Cardiac muscle cell (in vitro differentiated cells and primary cell): Measurements from ENCODE around the gene BMERB1. TPM values are rescaled to one million over a fixed set of nuclear protein-coding genes. Genes with fewer than 3 reads are reported as not detected.

Experiments
- DNase-seq, 2 donors: peaks; one replicate each; pipeline versions ENCODE4 v3.0.0 to v3.0.0-alpha.2; 2010 to 2017; ENCODE audit warnings: low read depth in 1 of 2, low spot score in 1 of 2
- H3K27ac ChIP-seq: fragments of 200-600 bp; sonication (generic); 2 replicates; pipeline ENCODE4 v1.5.1; 2016
- H3K27me3 ChIP-seq: fragments of 200-600 bp; sonication (generic); 2 replicates; pipeline ENCODE4 v1.6.0; 2016; ENCODE audit warnings: control low read depth
- H3K36me3 ChIP-seq: fragments of 200-600 bp; sonication (generic); 2 replicates; pipeline ENCODE4 v1.5.1; 2016; ENCODE audit warnings: control low read depth
- H3K4me1 ChIP-seq: fragments of 200-600 bp; sonication (generic); 2 replicates; pipeline ENCODE4 v1.8.1; 2017; ENCODE audit warnings: low read depth, mild to moderate bottlenecking, mixed run types
- H3K4me3 ChIP-seq: fragments of 200-600 bp; sonication (generic); 2 replicates; pipeline ENCODE4 v1.5.1; 2016; ENCODE audit warnings: mild to moderate bottlenecking
- H3K9me3 ChIP-seq: fragments of 200-600 bp; sonication (generic); 2 replicates; pipeline ENCODE4 v1.5.1; 2017; ENCODE audit warnings: low read depth, mild to moderate bottlenecking, control low read depth
- polyA plus RNA-seq: library from polyadenylated mRNA; unstranded; fragments of >200 nt; fragmentation: Nextera tagmentation; extraction: Ambion mirVana; gene quantifications from 2 replicates; pipeline ENCODE4 v1.2.1, GENCODE V29; 2016
- total RNA-seq: library from RNA; depleted of rRNA; stranded (reverse); fragments of >200 nt; gene quantifications from 2 replicates; pipeline ENCODE4 v1.2.3, GENCODE V29; 2016
- TF ChIP-seq, protein P1 (sequence below): IDR thresholded peaks from 2 replicates; pipeline ENCODE4 v1.5.1; 2012; ENCODE audit warnings: low read depth, mild to moderate bottlenecking, low read length

BMERB1 gene
- total and polyA plus RNA-seq, 2 experiments from 2014 or later, result 15.2 to 22.1 TPM

DNA sequence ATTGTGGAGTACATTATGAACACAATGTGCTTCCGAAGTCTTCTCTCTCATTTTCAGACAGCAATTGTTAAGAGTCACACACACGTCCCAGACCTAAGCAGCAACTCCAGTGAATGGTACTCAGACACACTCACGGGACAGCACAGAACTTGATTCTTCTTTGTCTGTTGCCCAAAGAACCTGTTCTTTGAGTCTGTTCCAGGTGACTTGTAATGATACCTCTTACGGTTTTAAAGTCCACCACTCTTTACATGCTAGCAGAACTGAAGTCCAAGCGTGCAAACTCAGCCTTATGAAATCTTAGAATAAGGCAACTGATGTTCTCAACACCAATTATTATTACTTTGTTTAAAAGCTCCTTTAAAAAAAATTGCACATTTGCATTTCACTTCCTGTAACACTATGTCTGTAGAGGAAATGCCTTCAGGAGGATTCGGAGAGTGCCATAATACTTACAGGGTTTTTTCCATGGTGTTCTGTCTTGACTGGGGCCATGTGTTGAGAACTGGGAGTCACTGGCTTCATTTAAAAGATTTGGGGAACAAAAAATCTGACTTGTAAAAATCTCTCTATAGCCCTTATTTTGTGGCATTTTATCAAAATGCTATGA lies 160.4 kb downstream of the BMERB1 start:
- DNase-seq, result no peak
- Histone ChIP-seq H3K27me3 (no peaks in the 10 kb centered on the region), H3K27ac (no peak overlapping the region), H3K9me3 (no peaks in the 10 kb centered on the region), H3K36me3 (peaks cover 22% of the 10 kb centered on the region), H3K4me3 (no peak overlapping the region), H3K4me1 (no peaks in the 10 kb centered on the region)
- TF ChIP-seq, protein P1, sequence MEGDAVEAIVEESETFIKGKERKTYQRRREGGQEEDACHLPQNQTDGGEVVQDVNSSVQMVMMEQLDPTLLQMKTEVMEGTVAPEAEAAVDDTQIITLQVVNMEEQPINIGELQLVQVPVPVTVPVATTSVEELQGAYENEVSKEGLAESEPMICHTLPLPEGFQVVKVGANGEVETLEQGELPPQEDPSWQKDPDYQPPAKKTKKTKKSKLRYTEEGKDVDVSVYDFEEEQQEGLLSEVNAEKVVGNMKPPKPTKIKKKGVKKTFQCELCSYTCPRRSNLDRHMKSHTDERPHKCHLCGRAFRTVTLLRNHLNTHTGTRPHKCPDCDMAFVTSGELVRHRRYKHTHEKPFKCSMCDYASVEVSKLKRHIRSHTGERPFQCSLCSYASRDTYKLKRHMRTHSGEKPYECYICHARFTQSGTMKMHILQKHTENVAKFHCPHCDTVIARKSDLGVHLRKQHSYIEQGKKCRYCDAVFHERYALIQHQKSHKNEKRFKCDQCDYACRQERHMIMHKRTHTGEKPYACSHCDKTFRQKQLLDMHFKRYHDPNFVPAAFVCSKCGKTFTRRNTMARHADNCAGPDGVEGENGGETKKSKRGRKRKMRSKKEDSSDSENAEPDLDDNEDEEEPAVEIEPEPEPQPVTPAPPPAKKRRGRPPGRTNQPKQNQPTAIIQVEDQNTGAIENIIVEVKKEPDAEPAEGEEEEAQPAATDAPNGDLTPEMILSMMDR, result no peak

- peaks cover 40% of the 10 kb centered on the region for H3K36me3 ChIP-seq
- DNase-seq, result no peak
- no peaks in the 10 kb centered on the region for H3K4me1 ChIP-seq
- no peaks in the 10 kb centered on the region for H3K9me3 ChIP-seq
- H3K27ac ChIP-seq, result no peak overlapping the region
- H3K27me3 ChIP-seq, result no peaks in the 10 kb centered on the region
- no peak overlapping the region for H3K4me3 ChIP-seq
- TF ChIP-seq, protein P1, result no peak
Observed at GRCh38 chr16:15597135-15597534, 162.7 kb downstream of the BMERB1 start.

GRCh38 chr16:15597822-15598647 lies 163.6 kb downstream of the BMERB1 start:
- Histone ChIP-seq H3K9me3 (no peaks in the 10 kb centered on the region), H3K36me3 (peaks cover 44% of the 10 kb centered on the region)
- TF ChIP-seq, protein P1, result no peak

GRCh38 chr16:15598648-15599190 lies 164.3 kb downstream of the BMERB1 start:
- no peak for DNase-seq
- no peaks in the 10 kb centered on the region for H3K4me1 ChIP-seq
- no peak overlapping the region for H3K27ac ChIP-seq
- no peaks in the 10 kb centered on the region for H3K9me3 ChIP-seq
- no peak overlapping the region for H3K4me3 ChIP-seq
- TF ChIP-seq, protein P1, result no peak
- H3K27me3 ChIP-seq, result no peaks in the 10 kb centered on the region
- peaks cover 49% of the 10 kb centered on the region for H3K36me3 ChIP-seq

More at GRCh38 chr16:15597822-15598647, 163.6 kb downstream of the BMERB1 start:
- DNase-seq, result no peak
- no peaks in the 10 kb centered on the region for H3K4me1 ChIP-seq
- H3K4me3 ChIP-seq, result no peak overlapping the region
- no peak overlapping the region for H3K27ac ChIP-seq
- H3K27me3 ChIP-seq, result no peaks in the 10 kb centered on the region

GRCh38 chr16:15599303-15600070 lies 165.1 kb downstream of the BMERB1 start:
- no peak overlapping the region for H3K4me3 ChIP-seq
- no peak for DNase-seq
- H3K27me3 ChIP-seq, result no peaks in the 10 kb centered on the region
- no peaks in the 10 kb centered on the region for H3K4me1 ChIP-seq
- no peak overlapping the region for H3K27ac ChIP-seq
- TF ChIP-seq, protein P1, result no peak
- no peaks in the 10 kb centered on the region for H3K9me3 ChIP-seq
- peaks cover 57% of the 10 kb centered on the region for H3K36me3 ChIP-seq
